Lung (tissue), 12 donors: ENCODE measurements around the gene JAK3. TPM values are rescaled to one million over a fixed set of nuclear protein-coding genes. Genes with fewer than 3 reads are reported as not detected.

Experiments
- ATAC-seq: fragments of 200-7000 bp; cut with Tn5 transposase; one replicate; pipeline ENCODE4 v1.9.1; 2020; ENCODE audit warnings: moderate number of reproducible peaks; ENCODE audit not compliant: insufficient read depth, low FRiP score
- DNase-seq, 3 donors: peaks; one replicate each; pipeline ENCODE4 v3.0.0-alpha.2; 2013 to 2017
- H3K27ac ChIP-seq, 2 donors: one replicate each; pipeline ENCODE4 v1.5.1; 2013; ENCODE audit warnings: mild to moderate bottlenecking in 2 of 2, moderate library complexity in 2 of 2, control low read depth in 1 of 2, inconsistent platforms in 1 of 2, low read depth in 1 of 2, low read length in 1 of 2
- H3K27me3 ChIP-seq, 3 donors: one replicate each; pipeline ENCODE4 v1.5.1; 2013; ENCODE audit warnings: low read length in 2 of 3; ENCODE audit not compliant: control insufficient read depth in 3 of 3, insufficient read depth in 3 of 3
- H3K36me3 ChIP-seq, 4 donors: one replicate each; pipeline ENCODE4 v1.5.1; 2013; ENCODE audit warnings: low read length in 4 of 4, mild to moderate bottlenecking in 1 of 4, moderate library complexity in 1 of 4; ENCODE audit not compliant: control insufficient read depth in 4 of 4, insufficient read depth in 4 of 4
- H3K4me1 ChIP-seq, 5 donors: one replicate each; pipeline ENCODE4 v1.5.1; 2013; ENCODE audit warnings: low read length in 5 of 5, mild to moderate bottlenecking in 2 of 5, moderate library complexity in 1 of 5; ENCODE audit not compliant: control insufficient read depth in 5 of 5, insufficient read depth in 5 of 5
- H3K4me3 ChIP-seq: one replicate; pipeline ENCODE4 v1.5.1; 2013; ENCODE audit warnings: mild to moderate bottlenecking, control low read depth, moderate library complexity
- H3K9ac ChIP-seq, 2 donors: one replicate each; pipeline ENCODE4 v1.5.1; 2013; ENCODE audit warnings: low read length in 2 of 2, control low read depth in 1 of 2; ENCODE audit not compliant: insufficient read depth in 1 of 2
- H3K9me3 ChIP-seq, 4 donors: one replicate each; pipeline ENCODE4 v1.5.1; 2013; ENCODE audit warnings: low read length in 3 of 4, mild to moderate bottlenecking in 1 of 4, moderate library complexity in 1 of 4; ENCODE audit not compliant: control insufficient read depth in 4 of 4, insufficient read depth in 3 of 4
- WGBS, 2 donors: extraction: QIAGEN DNeasy Blood & Tissue Kit; methylation state at CpG; one replicate each; pipeline ENCODE4 v1.1.7; 2013; 5-methylcytosine and 5-hydroxymethylcytosine counted together
- polyA plus RNA-seq, 2 donors: library from polyadenylated mRNA; stranded (reverse); fragments of 200-250 nt; gene quantifications; one replicate each; pipeline ENCODE4 v1.2.1, GENCODE V29; 2013
- total RNA-seq, 2 donors: library from RNA; depleted of rRNA in 1 of 2; stranded (reverse); fragments of >200 nt in 1 of 2; gene quantifications; one replicate each; pipeline ENCODE4 v1.2.1, GENCODE V29; 2014 to 2021
- TF ChIP-seq, protein P1 (sequence below): IDR thresholded peaks from 2 replicates; pipeline ENCODE4 v1.5.1; 2012; ENCODE audit warnings: mild to moderate bottlenecking; ENCODE audit errors: control extremely low read depth, extremely low read depth
- donor health status: control.
- donor health status: control.
- donor health status: Bipolar disorder and iron deficiency.
- donor health status: healthy.
- donor health status: DM: yes; HTN: yes; CAD: no.

The JAK3 gene
- total and polyA plus RNA-seq, 4 donors: 5.2 to 32.5 (median 18.0) TPM

- H3K4me3 ChIP-seq: peak overlapping the region; percentile 89
- TF ChIP-seq, protein P1, sequence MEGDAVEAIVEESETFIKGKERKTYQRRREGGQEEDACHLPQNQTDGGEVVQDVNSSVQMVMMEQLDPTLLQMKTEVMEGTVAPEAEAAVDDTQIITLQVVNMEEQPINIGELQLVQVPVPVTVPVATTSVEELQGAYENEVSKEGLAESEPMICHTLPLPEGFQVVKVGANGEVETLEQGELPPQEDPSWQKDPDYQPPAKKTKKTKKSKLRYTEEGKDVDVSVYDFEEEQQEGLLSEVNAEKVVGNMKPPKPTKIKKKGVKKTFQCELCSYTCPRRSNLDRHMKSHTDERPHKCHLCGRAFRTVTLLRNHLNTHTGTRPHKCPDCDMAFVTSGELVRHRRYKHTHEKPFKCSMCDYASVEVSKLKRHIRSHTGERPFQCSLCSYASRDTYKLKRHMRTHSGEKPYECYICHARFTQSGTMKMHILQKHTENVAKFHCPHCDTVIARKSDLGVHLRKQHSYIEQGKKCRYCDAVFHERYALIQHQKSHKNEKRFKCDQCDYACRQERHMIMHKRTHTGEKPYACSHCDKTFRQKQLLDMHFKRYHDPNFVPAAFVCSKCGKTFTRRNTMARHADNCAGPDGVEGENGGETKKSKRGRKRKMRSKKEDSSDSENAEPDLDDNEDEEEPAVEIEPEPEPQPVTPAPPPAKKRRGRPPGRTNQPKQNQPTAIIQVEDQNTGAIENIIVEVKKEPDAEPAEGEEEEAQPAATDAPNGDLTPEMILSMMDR: no peak
- H3K4me1 ChIP-seq: peaks cover 0 to 18% (median 6%) of the 10 kb centered on the region in 5 donors
- H3K9me3 ChIP-seq: no peaks in the 10 kb centered on the region
- no peak overlapping the region for H3K27ac ChIP-seq
- no peak for DNase-seq
- 51 to 52% methylated on average over 5 to 7 of the region's 7 CpGs for WGBS, 2 donors
- H3K36me3 ChIP-seq: peaks cover 13 to 41% (median 25%) of the 10 kb centered on the region in 4 donors
- peak overlapping the region; percentile 88 to 89 for H3K9ac ChIP-seq
- no peaks in the 10 kb centered on the region for H3K27me3 ChIP-seq
- ATAC-seq: no peak
These were observed 13.2 kb upstream of the JAK3 start for GRCh38 chr19:17860993-17861360.

DNA sequence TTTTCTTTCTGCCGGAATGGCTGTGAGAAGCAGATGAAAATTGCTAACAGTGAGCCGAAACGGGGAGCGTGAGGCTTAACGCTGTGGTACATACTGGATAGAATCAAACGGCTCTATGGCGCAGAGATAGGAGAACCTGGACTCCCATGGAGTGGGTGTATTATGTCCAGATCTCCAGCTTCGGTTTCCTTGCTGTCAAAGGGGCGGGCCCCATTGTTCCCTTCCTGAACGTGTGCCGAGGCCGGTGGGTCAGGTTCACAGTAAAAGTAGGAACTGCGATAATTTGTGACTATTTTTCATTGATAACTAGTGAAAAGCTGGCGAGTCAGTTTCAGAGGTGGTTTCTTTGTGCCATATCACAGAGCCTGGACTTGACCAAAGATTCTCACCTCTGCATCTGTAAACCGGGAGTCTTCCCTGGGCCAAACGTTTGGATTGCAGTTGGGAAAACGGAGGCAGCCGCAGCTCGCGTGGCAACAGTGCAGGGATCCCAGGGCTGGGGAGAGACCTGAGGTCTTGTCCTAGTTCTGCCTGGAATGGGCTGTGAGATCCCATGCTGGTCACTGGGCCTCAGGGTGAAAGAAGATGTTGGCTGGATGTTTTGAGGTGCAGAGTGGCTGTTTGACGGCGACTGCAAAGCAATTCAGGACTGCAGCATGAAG is 12.7 kb upstream of the JAK3 start:
- Histone ChIP-seq H3K4me1 (peaks cover 0 to 18% (median 6%) of the 10 kb centered on the region in 5 donors), H3K4me3 (peak overlapping the region; percentile 89), H3K27ac (peak overlapping the region; percentile 28 to 79), H3K36me3 (peaks cover 13 to 37% (median 25%) of the 10 kb centered on the region in 4 donors), H3K27me3 (peaks cover 0 to under 1% (median 0%) of the 10 kb centered on the region in 3 donors), H3K9ac (peak overlapping the region; percentile 88 to 89), H3K9me3 (no peaks in the 10 kb centered on the region)
- ATAC-seq (no peak), DNase-seq (no peak)
- WGBS, 2 donors: 2% methylated on average over 22 of the region's 22 CpGs
- TF ChIP-seq, protein P1: no peak

GRCh38 chr19:17859533-17860330 is 11.9 kb upstream of the JAK3 start, which contains the start of gene RPL18A:
RPL18A (plus strand) TSS chr19:17859910; CDS start chr19:17859957, 47 bp downstream.
- Histone ChIP-seq H3K27ac (peak within 1 kb of the TSS; percentile 28 to 79), H3K4me1 (peaks cover 0 to 18% (median 6%) of the 10 kb centered on the region in 5 donors), H3K9me3 (no peaks in the 10 kb centered on the region), H3K36me3 (peaks cover 13 to 32% (median 24%) of the 10 kb centered on the region in 4 donors), H3K9ac (peak within 1 kb of the TSS; percentile 88 to 89), H3K27me3 (peaks cover 0 to 3% (median 3%) of the 10 kb centered on the region in 3 donors), H3K4me3 (peak within 1 kb of the TSS; percentile 89)
- ATAC-seq (peak; percentile 95), DNase-seq (peak; percentile 99 to 100 (median 100))
- TF ChIP-seq, protein P1: peak; percentile 86
- WGBS, 2 donors: 0% methylated on average over 73 to 80 of the region's 80 CpGs
